ENCODE measurements around the gene TARP.

Gene TARP

GRCh38 chr7:38303866-38304265 is 30.4 kb upstream of the TARP start:
- Histone ChIP-seq H2AK5ac (ENCODE audit: low read depth, low read length) (no peak overlapping the region), H4K8ac (ENCODE audit: low read depth, low read length) (no peak overlapping the region), H3K4me1 (ENCODE audit: control insufficient read depth in 2 of 2, insufficient read depth in 1 of 2, low read depth in 1 of 2, low read length in 2 of 2) (peaks cover 0 to 4% of the 10 kb centered on the region in 2 donors), H3K4me3 (ENCODE audit: low read length in 2 of 2) (no peak overlapping the region), H3K18ac (ENCODE audit: low read length) (no peak overlapping the region), H3K27me3 (ENCODE audit: control insufficient read depth in 3 of 3, insufficient read depth in 3 of 3, low read depth in 1 of 3, low read length in 3 of 3) (peaks cover 0 to 8% (median 0%) of the 10 kb centered on the region in 3 experiments), H4K91ac (ENCODE audit: low read depth, low read length, poor library complexity) (no peak overlapping the region), H3K9ac (ENCODE audit: low read depth, low read length, poor library complexity) (no peak overlapping the region), H2BK120ac (ENCODE audit: low read depth, low read length) (no peak overlapping the region), H3K14ac (ENCODE audit: low read length) (no peak overlapping the region), H3K4me2 (ENCODE audit: insufficient read depth, low read length, poor library complexity, severe bottlenecking) (no peak overlapping the region), H2AFZ (ENCODE audit: low read length) (no peak overlapping the region), H2BK15ac (ENCODE audit: low read length) (no peak overlapping the region), H3K23ac (ENCODE audit: low read depth, low read length, poor library complexity) (no peak overlapping the region), H3K79me1 (ENCODE audit: low read depth, low read length) (no peaks in the 10 kb centered on the region), H3K36me3 (replicated peaks in 1 of 2; ENCODE audit: control insufficient read depth in 2 of 2, insufficient read depth in 2 of 2, low read length in 2 of 2) (no peaks in the 10 kb centered on the region), H3K9me3 (replicated peaks in 1 of 2; ENCODE audit: control insufficient read depth in 2 of 2, insufficient read depth in 1 of 2, low read depth in 1 of 2, low read length in 2 of 2) (peaks cover 0 to 2% of the 10 kb centered on the region in 2 donors), H2BK5ac (ENCODE audit: low read length) (no peak overlapping the region), H2BK12ac (ENCODE audit: low read length) (no peak overlapping the region), H3K4ac (ENCODE audit: low read length) (no peak overlapping the region), H3K27ac (replicated peaks; ENCODE audit: low read length) (no peak overlapping the region)
- no peak for DNase-seq (ENCODE audit: low spot score)
- WGBS, 2 donors (ENCODE audit: extremely low coverage in 2 of 2, insufficient read length in 2 of 2, insufficient replicate concordance in 1 of 2) = no CpG with 5 or more reads among the region's 2 CpGs

GRCh38 chr7:38300175-38300574 is 26.7 kb upstream of the TARP start:
- Histone ChIP-seq H3K14ac (ENCODE audit: low read length) (no peak overlapping the region), H3K4me3 (ENCODE audit: low read length in 2 of 2) (no peak overlapping the region), H3K4me1 (ENCODE audit: control insufficient read depth in 2 of 2, insufficient read depth in 1 of 2, low read depth in 1 of 2, low read length in 2 of 2) (peaks cover 0 to 4% of the 10 kb centered on the region in 2 donors), H2BK120ac (ENCODE audit: low read depth, low read length) (no peak overlapping the region), H4K8ac (ENCODE audit: low read depth, low read length) (no peak overlapping the region), H3K4ac (ENCODE audit: low read length) (no peak overlapping the region), H3K79me1 (ENCODE audit: low read depth, low read length) (no peaks in the 10 kb centered on the region), H3K9me3 (replicated peaks in 1 of 2; ENCODE audit: control insufficient read depth in 2 of 2, insufficient read depth in 1 of 2, low read depth in 1 of 2, low read length in 2 of 2) (no peaks in the 10 kb centered on the region), H4K91ac (ENCODE audit: low read depth, low read length, poor library complexity) (no peak overlapping the region), H2BK12ac (ENCODE audit: low read length) (no peak overlapping the region), H2AK5ac (ENCODE audit: low read depth, low read length) (no peak overlapping the region), H2AFZ (ENCODE audit: low read length) (no peak overlapping the region), H3K23ac (ENCODE audit: low read depth, low read length, poor library complexity) (no peak overlapping the region), H2BK15ac (ENCODE audit: low read length) (no peak overlapping the region), H3K4me2 (ENCODE audit: insufficient read depth, low read length, poor library complexity, severe bottlenecking) (no peak overlapping the region), H2BK5ac (ENCODE audit: low read length) (no peak overlapping the region), H3K27me3 (ENCODE audit: control insufficient read depth in 3 of 3, insufficient read depth in 3 of 3, low read depth in 1 of 3, low read length in 3 of 3) (peaks cover 0 to 5% (median 0%) of the 10 kb centered on the region in 3 experiments), H3K18ac (ENCODE audit: low read length) (peak overlapping the region; percentile 70), H3K36me3 (replicated peaks in 1 of 2; ENCODE audit: control insufficient read depth in 2 of 2, insufficient read depth in 2 of 2, low read length in 2 of 2) (no peaks in the 10 kb centered on the region), H3K9ac (ENCODE audit: low read depth, low read length, poor library complexity) (no peak overlapping the region), H3K27ac (replicated peaks; ENCODE audit: low read length) (no peak overlapping the region)
- no CpG with 5 or more reads among the region's 8 CpGs for WGBS, 2 donors (ENCODE audit: extremely low coverage in 2 of 2, insufficient read length in 2 of 2, insufficient replicate concordance in 1 of 2)
- no peak for DNase-seq (ENCODE audit: low spot score)

- H3K14ac ChIP-seq (ENCODE audit: low read length) = no peak overlapping the region
- H3K9me3 ChIP-seq (replicated peaks in 1 of 2; ENCODE audit: control insufficient read depth in 2 of 2, insufficient read depth in 1 of 2, low read depth in 1 of 2, low read length in 2 of 2) = no peaks in the 10 kb centered on the region
- no peak for DNase-seq (ENCODE audit: low spot score)
- H3K27ac ChIP-seq (replicated peaks; ENCODE audit: low read length) = no peak overlapping the region
- H4K8ac ChIP-seq (ENCODE audit: low read depth, low read length) = no peak overlapping the region
- no peaks in the 10 kb centered on the region for H3K36me3 ChIP-seq (replicated peaks in 1 of 2; ENCODE audit: control insufficient read depth in 2 of 2, insufficient read depth in 2 of 2, low read length in 2 of 2)
- H2AFZ ChIP-seq (ENCODE audit: low read length) = no peak overlapping the region
- H3K23ac ChIP-seq (ENCODE audit: low read depth, low read length, poor library complexity) = no peak overlapping the region
- H4K91ac ChIP-seq (ENCODE audit: low read depth, low read length, poor library complexity) = no peak overlapping the region
- WGBS, 2 donors (ENCODE audit: extremely low coverage in 2 of 2, insufficient read length in 2 of 2, insufficient replicate concordance in 1 of 2) = no CpG with 5 or more reads among the region's 9 CpGs
- H2BK15ac ChIP-seq (ENCODE audit: low read length) = no peak overlapping the region
- H3K4me2 ChIP-seq (ENCODE audit: insufficient read depth, low read length, poor library complexity, severe bottlenecking) = no peak overlapping the region
- H2BK12ac ChIP-seq (ENCODE audit: low read length) = no peak overlapping the region
- H3K27me3 ChIP-seq (ENCODE audit: control insufficient read depth in 3 of 3, insufficient read depth in 3 of 3, low read depth in 1 of 3, low read length in 3 of 3) = peaks cover 0 to 5% (median 0%) of the 10 kb centered on the region in 3 experiments
- H2BK120ac ChIP-seq (ENCODE audit: low read depth, low read length) = no peak overlapping the region
- H3K4ac ChIP-seq (ENCODE audit: low read length) = no peak overlapping the region
- H3K79me1 ChIP-seq (ENCODE audit: low read depth, low read length) = no peaks in the 10 kb centered on the region
- H3K4me3 ChIP-seq (ENCODE audit: low read length in 2 of 2) = no peak overlapping the region
- H3K9ac ChIP-seq (ENCODE audit: low read depth, low read length, poor library complexity) = no peak overlapping the region
- peaks cover 0 to 3% of the 10 kb centered on the region in 2 donors for H3K4me1 ChIP-seq (ENCODE audit: control insufficient read depth in 2 of 2, insufficient read depth in 1 of 2, low read depth in 1 of 2, low read length in 2 of 2)
- no peak overlapping the region for H3K18ac ChIP-seq (ENCODE audit: low read length)
- H2AK5ac ChIP-seq (ENCODE audit: low read depth, low read length) = no peak overlapping the region
- no peak overlapping the region for H2BK5ac ChIP-seq (ENCODE audit: low read length)
These were observed 26.0 kb upstream of the TARP start for GRCh38 chr7:38299275-38299931.

GRCh38 chr7:38296059-38296857 is 22.8 kb upstream of the TARP start:
- Histone ChIP-seq H3K27me3 (ENCODE audit: control insufficient read depth in 3 of 3, insufficient read depth in 3 of 3, low read depth in 1 of 3, low read length in 3 of 3) (no peaks in the 10 kb centered on the region), H2BK5ac (ENCODE audit: low read length) (no peak overlapping the region), H3K9me3 (replicated peaks in 1 of 2; ENCODE audit: control insufficient read depth in 2 of 2, insufficient read depth in 1 of 2, low read depth in 1 of 2, low read length in 2 of 2) (no peaks in the 10 kb centered on the region), H3K18ac (ENCODE audit: low read length) (no peak overlapping the region), H2AFZ (ENCODE audit: low read length) (no peak overlapping the region), H3K4me3 (ENCODE audit: low read length in 2 of 2) (no peak overlapping the region), H4K8ac (ENCODE audit: low read depth, low read length) (no peak overlapping the region), H2AK5ac (ENCODE audit: low read depth, low read length) (no peak overlapping the region), H3K4me1 (ENCODE audit: control insufficient read depth in 2 of 2, insufficient read depth in 1 of 2, low read depth in 1 of 2, low read length in 2 of 2) (no peaks in the 10 kb centered on the region), H3K23ac (ENCODE audit: low read depth, low read length, poor library complexity) (no peak overlapping the region), H3K27ac (replicated peaks; ENCODE audit: low read length) (no peak overlapping the region), H3K36me3 (replicated peaks in 1 of 2; ENCODE audit: control insufficient read depth in 2 of 2, insufficient read depth in 2 of 2, low read length in 2 of 2) (no peaks in the 10 kb centered on the region), H2BK12ac (ENCODE audit: low read length) (no peak overlapping the region), H3K14ac (ENCODE audit: low read length) (no peak overlapping the region), H3K79me1 (ENCODE audit: low read depth, low read length) (no peaks in the 10 kb centered on the region), H3K4ac (ENCODE audit: low read length) (no peak overlapping the region), H2BK15ac (ENCODE audit: low read length) (no peak overlapping the region), H3K9ac (ENCODE audit: low read depth, low read length, poor library complexity) (no peak overlapping the region), H2BK120ac (ENCODE audit: low read depth, low read length) (no peak overlapping the region), H4K91ac (ENCODE audit: low read depth, low read length, poor library complexity) (no peak overlapping the region), H3K4me2 (ENCODE audit: insufficient read depth, low read length, poor library complexity, severe bottlenecking) (no peak overlapping the region)
- no CpG with 5 or more reads among the region's 5 CpGs for WGBS, 2 donors (ENCODE audit: extremely low coverage in 2 of 2, insufficient read length in 2 of 2, insufficient replicate concordance in 1 of 2)
- no peak for DNase-seq (ENCODE audit: low spot score)
